Karpas-422 (cell line): ENCODE results near the gene RAB31. TPM values are rescaled to one million over a fixed set of nuclear protein-coding genes. Genes with fewer than 3 reads are reported as not detected.

Experiments
- DNase-seq: peaks from one replicate; pipeline ENCODE4 v3.0.0-alpha.2; 2015
- H2AFZ ChIP-seq: fragments of 200-600 bp; sonication (generic); 2 replicates; pipeline ENCODE4 v1.6.1; 2014; ENCODE audit warnings: antibody characterized with exemption, low read length, mixed read lengths
- H3K27ac ChIP-seq: fragments of 200-600 bp; sonication (generic); 2 replicates; pipeline ENCODE4 v1.5.1; 2014; ENCODE audit warnings: mild to moderate bottlenecking, low read length, moderate library complexity
- H3K27me3 ChIP-seq: fragments of 200-600 bp; sonication (generic); 2 replicates; pipeline ENCODE4 v1.6.1; 2014; ENCODE audit warnings: low read length, mixed read lengths
- H3K36me3 ChIP-seq: fragments of 200-600 bp; sonication (generic); 2 replicates; pipeline ENCODE4 v1.6.1; 2014; ENCODE audit warnings: low read length, mixed read lengths; ENCODE audit not compliant: insufficient read depth
- H3K4me1 ChIP-seq: fragments of 200-600 bp; sonication (generic); 2 replicates; pipeline ENCODE4 v1.6.1; 2014; ENCODE audit warnings: mild to moderate bottlenecking, low read length, mixed read lengths
- H3K4me2 ChIP-seq: fragments of 200-600 bp; sonication (generic); 2 replicates; pipeline ENCODE4 v1.6.1; 2014; ENCODE audit warnings: low read length, low read depth, mild to moderate bottlenecking; ENCODE audit not compliant: poor library complexity, severe bottlenecking
- H3K4me3 ChIP-seq: fragments of 200-600 bp; sonication (generic); 2 replicates; pipeline ENCODE4 v1.5.1; 2014; ENCODE audit warnings: mild to moderate bottlenecking, antibody characterized with exemption, low read length, mixed read lengths
- H3K79me2 ChIP-seq: fragments of 200-600 bp; sonication (generic); 2 replicates; pipeline ENCODE4 v1.6.1; 2014; ENCODE audit warnings: mild to moderate bottlenecking, low read length, mixed read lengths
- H3K9ac ChIP-seq: fragments of 200-600 bp; sonication (generic); 2 replicates; pipeline ENCODE4 v1.6.0; 2014; ENCODE audit warnings: low read length
- H3K9me2 ChIP-seq: fragments of 200-600 bp; sonication (generic), shearing (Covaris generic); replicated peaks from 2 replicates; pipeline ENCODE4 v1.6.0; 2014; ENCODE audit warnings: mild to moderate bottlenecking, low read length, moderate library complexity; ENCODE audit not compliant: insufficient read depth
- H3K9me3 ChIP-seq: fragments of 300-700, 200-600 bp; sonication (generic); 2 replicates; pipeline ENCODE4 v1.6.1; 2014; ENCODE audit warnings: low read length, mixed read lengths
- H4K20me1 ChIP-seq: fragments of 200-600 bp; sonication (generic); 2 replicates; pipeline ENCODE4 v1.6.1; 2014; ENCODE audit warnings: mild to moderate bottlenecking, antibody characterized with exemption, low read length, low read depth; ENCODE audit not compliant: insufficient read depth
- total RNA-seq: library from RNA; depleted of rRNA; stranded (reverse); fragments of >200 nt; shearing (Covaris generic); gene quantifications from 2 replicates; pipeline ENCODE4 v1.2.3, GENCODE V29; 2014; ENCODE audit warnings: low replicate concordance

RAB31 gene
- total RNA-seq, 1 experiment from 2014 or later = not detected

GRCh38 chr18:9750606-9751304 lies 42.7 kb downstream of the RAB31 start:
- Histone ChIP-seq H4K20me1 (no peaks in the 10 kb centered on the region), H3K79me2 (no peaks in the 10 kb centered on the region), H3K4me3 (no peak overlapping the region), H3K27me3 (no peaks in the 10 kb centered on the region), H3K27ac (no peak overlapping the region), H3K36me3 (no peaks in the 10 kb centered on the region), H2AFZ (no peak overlapping the region), H3K9me3 (no peaks in the 10 kb centered on the region), H3K9ac (no peak overlapping the region), H3K4me1 (no peaks in the 10 kb centered on the region), H3K4me2 (no peak overlapping the region), H3K9me2 (no peaks in the 10 kb centered on the region)
- peak; percentile 22 for DNase-seq

- no peaks in the 10 kb centered on the region for H4K20me1 ChIP-seq
- H3K4me3 ChIP-seq = no peak overlapping the region
- no peaks in the 10 kb centered on the region for H3K79me2 ChIP-seq
- no peaks in the 10 kb centered on the region for H3K9me2 ChIP-seq
- H3K4me2 ChIP-seq = no peak overlapping the region
- H3K36me3 ChIP-seq = no peaks in the 10 kb centered on the region
- H3K9ac ChIP-seq = no peak overlapping the region
- H3K27ac ChIP-seq = no peak overlapping the region
- no peaks in the 10 kb centered on the region for H3K9me3 ChIP-seq
- no peaks in the 10 kb centered on the region for H3K4me1 ChIP-seq
- no peak overlapping the region for H2AFZ ChIP-seq
- no peak for DNase-seq
- H3K27me3 ChIP-seq = no peaks in the 10 kb centered on the region
Measured at GRCh38 chr18:9751371-9752031, 43.4 kb downstream of the RAB31 start.

GRCh38 chr18:9753846-9754245 lies 45.7 kb downstream of the RAB31 start:
- Histone ChIP-seq H3K27ac (no peak overlapping the region), H3K36me3 (no peaks in the 10 kb centered on the region), H2AFZ (no peak overlapping the region), H3K79me2 (no peaks in the 10 kb centered on the region), H4K20me1 (no peaks in the 10 kb centered on the region), H3K9me2 (no peaks in the 10 kb centered on the region), H3K27me3 (no peaks in the 10 kb centered on the region), H3K9ac (no peak overlapping the region), H3K9me3 (no peaks in the 10 kb centered on the region), H3K4me3 (no peak overlapping the region), H3K4me1 (no peaks in the 10 kb centered on the region), H3K4me2 (no peak overlapping the region)
- no peak for DNase-seq

- no peaks in the 10 kb centered on the region for H3K9me3 ChIP-seq
- no peaks in the 10 kb centered on the region for H3K36me3 ChIP-seq
- H3K27ac ChIP-seq = no peak overlapping the region
Measured at GRCh38 chr18:9755110-9755509, 47.0 kb downstream of the RAB31 start.

GRCh38 chr18:9755615-9756014 lies 47.5 kb downstream of the RAB31 start:
- H4K20me1 ChIP-seq = no peaks in the 10 kb centered on the region
- no peaks in the 10 kb centered on the region for H3K79me2 ChIP-seq
- H3K4me1 ChIP-seq = no peaks in the 10 kb centered on the region
- H3K27me3 ChIP-seq = no peaks in the 10 kb centered on the region
- no peak overlapping the region for H3K4me2 ChIP-seq
- no peak overlapping the region for H3K9ac ChIP-seq
- DNase-seq = no peak
- H2AFZ ChIP-seq = no peak overlapping the region
- H3K9me2 ChIP-seq = no peaks in the 10 kb centered on the region
- H3K36me3 ChIP-seq = no peaks in the 10 kb centered on the region
- no peaks in the 10 kb centered on the region for H3K9me3 ChIP-seq
- no peak overlapping the region for H3K27ac ChIP-seq
- no peak overlapping the region for H3K4me3 ChIP-seq

More at GRCh38 chr18:9755110-9755509, 47.0 kb downstream of the RAB31 start:
- Histone ChIP-seq H3K79me2 (no peaks in the 10 kb centered on the region), H2AFZ (no peak overlapping the region), H3K4me2 (no peak overlapping the region), H3K9ac (no peak overlapping the region), H4K20me1 (no peaks in the 10 kb centered on the region), H3K4me1 (no peaks in the 10 kb centered on the region), H3K27me3 (no peaks in the 10 kb centered on the region), H3K9me2 (no peaks in the 10 kb centered on the region), H3K4me3 (no peak overlapping the region)
- DNase-seq = no peak

GRCh38 chr18:9756271-9756932 lies 48.3 kb downstream of the RAB31 start:
- Histone ChIP-seq H3K79me2 (no peaks in the 10 kb centered on the region), H3K27ac (no peak overlapping the region), H4K20me1 (no peaks in the 10 kb centered on the region), H3K9me2 (no peaks in the 10 kb centered on the region), H3K9me3 (no peaks in the 10 kb centered on the region), H3K4me3 (no peak overlapping the region), H3K4me1 (no peaks in the 10 kb centered on the region), H3K27me3 (no peaks in the 10 kb centered on the region), H3K9ac (no peak overlapping the region), H3K4me2 (no peak overlapping the region), H2AFZ (no peak overlapping the region), H3K36me3 (no peaks in the 10 kb centered on the region)
- DNase-seq = no peak

GRCh38 chr18:9756933-9757470 lies 48.9 kb downstream of the RAB31 start:
- Histone ChIP-seq H3K4me1 (no peaks in the 10 kb centered on the region), H3K27me3 (no peaks in the 10 kb centered on the region), H3K4me2 (no peak overlapping the region), H3K27ac (no peak overlapping the region), H3K36me3 (no peaks in the 10 kb centered on the region), H4K20me1 (no peaks in the 10 kb centered on the region), H3K9me2 (no peaks in the 10 kb centered on the region), H3K79me2 (no peaks in the 10 kb centered on the region), H3K9me3 (no peaks in the 10 kb centered on the region), H3K9ac (no peak overlapping the region), H2AFZ (no peak overlapping the region), H3K4me3 (no peak overlapping the region)
- DNase-seq = no peak
